Pons (tissue), 1 donor: Measurements from ENCODE around the gene FGD6.
"Not testable (repeated sequence)": the region's sequence is repeated elsewhere in the genome, so short reads cannot be mapped to it uniquely, and the experiment has no call there.

Experiments used
- DNase-seq: peaks from one replicate; pipeline ENCODE4 v3.0.0-alpha.2; 2016; ENCODE audit warnings: low spot score

Gene FGD6

DNA sequence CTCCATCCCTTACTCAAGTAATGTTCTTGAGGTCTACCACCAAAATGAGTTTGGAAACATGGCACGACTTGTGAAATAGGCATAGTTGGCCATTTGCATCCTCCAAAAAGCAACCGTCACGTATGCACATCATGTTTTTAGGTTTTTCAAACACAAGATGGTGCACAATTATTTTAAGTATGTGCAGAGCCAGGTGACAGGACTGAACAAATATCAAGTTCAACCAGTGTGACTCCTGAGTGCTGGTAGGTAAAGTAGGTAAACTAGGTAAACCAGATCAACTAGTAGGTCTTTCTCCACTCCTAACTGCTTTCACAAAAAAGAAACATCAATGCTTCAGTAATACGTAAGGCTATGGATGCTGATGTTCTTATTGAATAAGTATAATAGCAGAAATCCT lies 39.1 kb downstream of the FGD6 start:
- no peak for DNase-seq

GRCh38 chr12:95177201-95177768 lies 40.0 kb downstream of the FGD6 start:
- DNase-seq: no peak

DNA sequence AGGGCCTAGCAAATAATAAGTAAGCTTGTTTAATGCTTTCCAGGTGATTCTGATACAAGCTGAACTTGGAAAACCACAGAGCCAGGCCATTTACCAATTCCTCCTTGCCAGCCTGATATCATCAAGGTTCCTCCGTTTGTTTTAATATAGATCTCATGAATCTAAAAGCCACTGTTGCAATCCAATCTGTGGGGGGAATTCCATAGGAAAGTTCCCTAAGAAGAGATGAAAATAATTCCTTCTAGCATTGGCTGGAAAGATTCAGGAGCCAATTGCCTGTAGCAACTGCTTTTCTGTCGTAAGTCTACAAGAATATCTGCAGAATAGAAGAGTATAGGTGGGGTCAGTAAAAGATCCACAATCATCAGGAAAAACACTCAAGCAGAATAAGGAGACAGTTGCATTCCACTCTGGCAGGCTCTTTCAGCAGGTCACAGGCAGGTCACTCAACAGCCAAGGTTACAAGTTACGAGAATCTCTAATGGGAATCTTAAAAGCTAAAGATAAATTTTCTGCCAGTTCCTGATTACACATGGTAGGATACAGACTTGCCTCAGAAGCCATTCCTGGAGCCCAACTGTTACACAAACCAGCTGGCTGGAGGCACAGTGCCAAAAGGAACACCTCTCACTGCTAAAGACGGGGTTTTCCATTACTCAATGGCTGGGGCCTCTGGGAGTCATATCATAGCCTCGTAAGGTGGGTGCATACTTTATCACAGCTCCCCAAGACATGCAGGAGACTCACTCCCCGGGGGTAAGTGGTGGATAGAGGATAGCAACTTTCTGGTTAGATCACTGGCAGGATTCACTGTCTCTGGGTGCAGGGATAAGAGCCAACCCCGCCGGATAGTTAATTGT lies 43.6 kb downstream of the FGD6 start:
- DNase-seq: no peak

- no peak for DNase-seq
Measured at GRCh38 chr12:95169368-95169767, 47.9 kb downstream of the FGD6 start.

GRCh38 chr12:95168746-95169145 lies 48.5 kb downstream of the FGD6 start:
- DNase-seq: no peak

DNA sequence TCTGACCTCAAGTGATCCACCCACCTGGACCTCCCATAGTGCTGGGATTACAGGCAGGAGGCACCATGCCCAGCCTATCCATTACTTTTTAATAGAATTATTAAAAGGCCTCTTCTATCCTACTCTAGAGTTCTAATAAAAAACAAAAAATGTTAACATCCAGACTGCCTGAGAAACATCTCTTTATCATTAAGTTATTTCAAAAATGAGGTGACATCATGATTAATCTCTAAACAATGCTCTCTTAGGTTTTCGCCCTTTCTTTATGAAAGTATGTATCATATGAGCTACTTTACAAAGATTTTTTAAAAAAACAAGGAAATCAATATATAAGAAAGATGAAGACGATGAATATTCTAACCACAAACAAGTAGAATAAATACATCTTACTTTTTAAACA lies 52.6 kb downstream of the FGD6 start:
- DNase-seq: no peak

DNA sequence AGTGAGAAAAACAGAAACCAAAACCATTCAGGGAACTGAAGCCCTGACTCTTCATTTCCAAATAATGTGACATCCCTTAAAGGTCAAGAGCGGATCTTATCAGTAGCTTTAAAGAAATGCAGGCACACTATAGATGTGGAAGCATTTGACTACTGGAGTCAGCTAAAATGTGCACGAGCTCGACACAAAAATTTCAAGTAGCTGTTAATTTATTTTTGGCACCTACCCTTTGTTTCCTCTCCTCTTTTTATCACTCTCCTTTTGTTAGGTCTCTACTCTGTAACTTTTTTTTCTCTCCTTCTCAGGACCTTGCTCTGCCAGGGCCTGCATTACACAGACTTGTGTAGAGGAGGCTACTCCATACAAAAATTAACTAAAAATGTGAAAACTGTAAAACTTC lies 58.3 kb downstream of the FGD6 start:
- no peak for DNase-seq

DNA sequence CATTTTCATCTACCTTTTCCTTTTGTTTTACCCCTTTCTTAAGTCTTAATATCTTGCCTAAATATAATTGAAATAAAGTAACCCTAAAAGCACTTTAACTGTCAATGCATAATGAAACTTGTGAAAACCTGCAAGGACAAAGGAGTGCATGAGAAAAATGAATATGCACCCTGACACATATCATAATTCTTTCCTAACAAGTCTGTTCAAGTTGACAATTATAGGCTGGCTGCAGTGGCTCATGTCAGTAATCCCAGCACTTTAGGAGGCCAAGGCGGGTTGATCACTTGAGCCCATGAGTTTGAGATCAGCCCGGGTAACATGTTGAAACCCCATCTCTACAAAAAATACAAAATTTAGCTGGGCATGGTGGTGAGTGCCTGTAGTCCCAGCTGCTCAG lies 65.4 kb downstream of the FGD6 start:
- no peak for DNase-seq

GRCh38 chr12:95151406-95151805 lies 65.9 kb downstream of the FGD6 start:
- DNase-seq: no peak

DNA sequence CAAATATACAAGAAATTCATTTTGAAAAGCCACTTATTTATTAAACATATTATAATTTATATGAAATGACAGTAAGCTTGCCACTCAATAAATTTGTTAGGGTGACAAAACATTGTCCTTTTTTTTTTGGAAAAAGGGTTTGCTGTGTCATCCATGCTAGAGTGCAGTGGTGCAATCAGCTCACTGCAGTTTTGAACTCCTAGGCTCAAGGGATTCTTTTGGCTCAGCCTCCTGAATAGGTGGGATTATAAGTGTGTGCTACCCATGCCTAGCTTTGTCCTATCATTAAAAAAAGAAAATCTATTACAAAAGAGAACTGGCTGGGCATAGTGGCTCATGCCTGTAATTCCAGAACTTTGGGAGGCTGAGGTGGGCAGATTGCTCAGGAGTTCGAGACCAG lies 66.8 kb downstream of the FGD6 start:
- DNase-seq: no peak

- no peak for DNase-seq
Measured at GRCh38 chr12:95147866-95148265, 69.4 kb downstream of the FGD6 start.

- no peak for DNase-seq
Measured at GRCh38 chr12:95146769-95147168, 70.5 kb downstream of the FGD6 start.

DNA sequence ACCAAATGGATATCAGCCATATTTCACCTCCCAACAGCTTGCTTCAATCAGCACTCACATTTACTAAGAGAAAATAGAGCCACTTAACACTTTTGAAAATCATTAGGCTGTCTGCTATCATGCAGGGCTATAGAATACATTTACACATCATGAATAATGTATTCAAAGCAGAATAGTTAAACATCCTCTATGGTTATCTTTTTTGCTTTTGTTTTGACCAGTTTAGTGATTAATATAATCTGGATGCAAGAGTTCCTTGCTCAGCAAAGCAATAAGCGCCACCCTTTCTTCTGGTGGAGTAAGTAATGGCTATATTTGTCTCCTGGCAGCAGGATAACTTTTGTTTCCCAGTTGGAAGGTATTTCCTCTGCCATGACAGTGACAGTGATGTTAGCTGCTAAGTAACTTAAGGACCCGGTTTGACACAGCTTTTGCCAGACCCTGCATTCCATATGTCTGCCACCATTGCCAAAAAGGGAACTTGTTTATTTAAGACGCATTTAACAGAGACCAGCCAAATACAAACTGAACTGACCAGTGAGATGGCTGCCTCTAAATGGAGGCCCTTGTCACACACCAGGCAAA lies 73.6 kb downstream of the FGD6 start:
- DNase-seq: no peak

DNA sequence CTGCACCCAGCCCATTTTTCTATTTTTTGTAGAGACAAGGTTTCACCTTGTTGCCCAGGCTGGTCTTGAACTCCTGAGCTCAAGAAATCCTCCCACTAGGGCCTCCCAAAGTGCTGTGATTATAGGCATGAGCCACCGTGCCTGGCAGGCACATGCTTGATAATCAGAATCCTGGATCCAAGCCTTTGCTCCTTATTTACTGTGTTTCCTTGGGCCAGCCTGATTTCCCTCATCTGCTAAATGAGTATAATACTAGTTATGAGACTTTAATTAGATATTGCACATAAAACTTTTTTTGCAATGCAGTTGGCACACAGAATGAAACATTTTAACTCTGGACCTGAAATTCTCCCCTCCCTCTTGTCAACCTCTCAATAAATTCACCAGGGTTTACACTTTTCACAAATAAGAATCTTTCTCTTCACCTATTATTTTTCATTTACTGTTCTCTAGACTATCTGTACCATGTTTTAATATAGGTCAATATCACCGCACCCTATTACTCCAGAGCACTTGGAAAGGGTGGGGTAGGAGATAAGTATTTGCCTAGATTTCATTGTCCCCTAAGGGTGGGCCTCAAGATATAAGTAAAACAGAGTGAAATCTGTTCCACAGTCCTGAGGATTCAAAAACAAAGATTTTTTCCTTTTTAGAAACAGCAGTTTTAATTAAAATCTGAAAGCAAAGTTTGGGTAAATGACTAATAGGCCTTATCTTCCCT lies 74.7 kb downstream of the FGD6 start:
- no peak for DNase-seq

DNA sequence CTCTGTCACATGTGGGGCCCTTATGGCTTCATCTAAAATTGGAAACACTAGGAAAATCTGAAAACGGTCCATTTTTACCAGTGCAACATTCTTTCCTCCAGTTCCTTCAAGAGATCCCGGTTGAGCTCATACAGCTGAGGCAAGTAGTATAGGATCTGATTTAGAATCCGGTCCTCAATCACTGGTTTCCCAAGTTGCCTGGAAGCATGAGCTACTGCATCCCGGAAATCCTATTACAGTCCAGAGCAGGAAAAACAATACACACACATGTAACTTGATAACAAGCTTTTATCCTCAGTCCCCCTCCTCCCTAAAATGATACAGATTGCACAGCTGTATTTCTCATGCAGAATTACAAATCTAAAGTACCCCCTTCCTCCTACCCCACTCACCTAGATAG lies 76.0 kb downstream of the FGD6 start:
- DNase-seq: no peak

GRCh38 chr12:95138031-95138430 lies 79.2 kb downstream of the FGD6 start:
- DNase-seq: not testable (repeated sequence)

GRCh38 chr12:95136598-95136997 lies 80.7 kb downstream of the FGD6 start:
- DNase-seq: no peak

- no peak for DNase-seq
Measured at GRCh38 chr12:95134085-95134484, 83.2 kb downstream of the FGD6 start.

- DNase-seq: no peak
Measured at GRCh38 chr12:95131589-95132340, 85.5 kb downstream of the FGD6 start.

- DNase-seq: no peak
Measured at GRCh38 chr12:95130096-95130495, 87.2 kb downstream of the FGD6 start.

GRCh38 chr12:95129115-95129514 lies 88.2 kb downstream of the FGD6 start:
- no peak for DNase-seq

GRCh38 chr12:95126736-95127135 lies 90.5 kb downstream of the FGD6 start:
- no peak for DNase-seq
